ES-I3 (cell line): ENCODE results near the gene ACADVL.

Experiments
- H3K36me3 ChIP-seq: 2 replicates; pipeline ENCODE4 v1.6.1; 2013; ENCODE audit warnings: mild to moderate bottlenecking, low read length, control low read depth, moderate library complexity; ENCODE audit not compliant: insufficient read depth
- H3K4me1 ChIP-seq: 2 replicates; pipeline ENCODE4 v1.6.1; 2013; ENCODE audit warnings: mild to moderate bottlenecking, control low read depth, low read length; ENCODE audit not compliant: insufficient read depth
- H3K9ac ChIP-seq: 2 replicates; pipeline ENCODE4 v1.6.1; 2013; ENCODE audit warnings: low read depth, mild to moderate bottlenecking, low read length, moderate library complexity
- H3K9me3 ChIP-seq: 2 replicates; pipeline ENCODE4 v1.6.1; 2013; ENCODE audit warnings: mild to moderate bottlenecking, low read length, moderate library complexity; ENCODE audit not compliant: control insufficient read depth, insufficient read depth

Gene ACADVL

DNA sequence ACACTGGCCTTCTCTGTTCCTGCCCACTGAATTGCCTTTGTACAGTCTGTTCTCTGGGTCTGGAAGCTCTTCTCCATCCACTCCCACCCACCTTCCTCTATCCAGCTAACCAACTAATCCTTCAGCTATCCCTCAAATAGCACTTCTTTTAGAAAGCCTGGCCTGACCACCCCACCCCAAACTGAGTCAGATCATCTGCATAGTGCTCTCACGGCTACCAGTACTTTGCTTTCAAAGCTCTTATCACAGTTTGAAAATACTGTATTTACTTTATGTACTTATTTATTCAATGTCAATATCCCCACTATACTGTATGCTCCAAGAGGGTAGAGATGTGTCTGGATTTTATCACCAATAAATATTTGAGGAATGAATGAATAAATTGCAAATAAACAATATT is 47.0 kb downstream of the ACADVL start:
- Histone ChIP-seq H3K36me3 (no peaks in the 10 kb centered on the region), H3K4me1 (peaks cover 13% of the 10 kb centered on the region; the same call in 1 of the 2 replicates), H3K9ac (no peak overlapping the region; the same call in 1 of the 2 replicates), H3K9me3 (no peaks in the 10 kb centered on the region)
